Sigmoid colon (tissue), 7 donors: ENCODE results near the gene OSER1. TPM values are rescaled to one million over a fixed set of nuclear protein-coding genes. Genes with fewer than 3 reads are reported as not detected.

ENCODE experiments used
- DNase-seq: peaks from one replicate; pipeline ENCODE4 v3.0.0-alpha.2; 2019
- H3K27ac ChIP-seq, 4 donors: fragments of 200-600 bp; sonication (generic); one replicate each; pipeline ENCODE4 v1.5.1; 2016 to 2019; ENCODE audit warnings: mild to moderate bottlenecking in 1 of 4
- H3K27me3 ChIP-seq, 3 donors: fragments of 200-600 bp; sonication (generic); one replicate each; pipeline ENCODE4 v1.5.1; 2019; ENCODE audit warnings: mild to moderate bottlenecking in 1 of 3
- H3K36me3 ChIP-seq, 4 donors: fragments of 200-600 bp; sonication (generic); one replicate each; pipeline ENCODE4 v1.5.1; 2016 to 2019
- H3K4me1 ChIP-seq, 4 donors: fragments of 200-600 bp; sonication (generic); one replicate each; pipeline ENCODE4 v1.5.1; 2017 to 2019
- H3K4me3 ChIP-seq, 4 donors: fragments of 200-600 bp; sonication (generic); one replicate each; pipeline ENCODE4 v1.5.1; 2017 to 2019; ENCODE audit warnings: mild to moderate bottlenecking in 2 of 4, moderate library complexity in 1 of 4
- H3K9me3 ChIP-seq, 4 donors: fragments of 200-600 bp in 3 of 4; sonication (generic) in 3 of 4; one replicate each; pipeline versions ENCODE4 v1.5.1 to v1.6.1; 2013 to 2019
- CTCF ChIP-seq, 4 experiments: fragments of 450-650 bp in 3 of 4; fragments of 200-600 bp in 1 of 4; IDR thresholded peaks; one replicate each; pipeline ENCODE4 v1.5.1; 2016 to 2019; ENCODE audit warnings: antibody characterized with exemption in 4 of 4, mild to moderate bottlenecking in 3 of 4, moderate library complexity in 2 of 4
- EP300 ChIP-seq, 4 donors: sonication (generic); formaldehyde crosslinking; IDR thresholded peaks; one replicate each; pipeline ENCODE4 v1.6.1; 2017; ENCODE audit warnings: antibody characterized with exemption in 4 of 4
- POLR2A ChIP-seq, 2 donors: fragments of 450-650 bp; IDR thresholded peaks; one replicate each; pipeline ENCODE4 v1.6.1; 2016; ENCODE audit warnings: antibody characterized with exemption in 2 of 2, mild to moderate bottlenecking in 2 of 2, moderate library complexity in 2 of 2
- POLR2AphosphoS5 ChIP-seq, 4 donors: sonication (generic); formaldehyde crosslinking; IDR thresholded peaks; one replicate each; pipeline ENCODE4 v1.6.1; 2017; ENCODE audit warnings: antibody characterized with exemption in 4 of 4
- WGBS, 2 donors: extraction: QIAGEN DNeasy Blood & Tissue Kit; methylation state at CpG; one replicate each; pipeline ENCODE4 v1.1.7; 2013; 5-methylcytosine and 5-hydroxymethylcytosine counted together
- intact Hi-C: fragments of 100-400 bp; cut with DNase I; formaldehyde crosslinking; loops from one replicate; pipeline ENCODE4 v1.15.1; 2023
- polyA plus RNA-seq, 3 donors: library from polyadenylated mRNA; stranded (reverse); fragments of 200-250 nt; gene quantifications; one replicate each; pipeline ENCODE4 v1.2.3, GENCODE V29; 2013
- total RNA-seq, 4 donors: library from RNA; depleted of rRNA; stranded (reverse); fragments of >200 nt; gene quantifications; one replicate each; pipeline ENCODE4 v1.1.0, GENCODE V29; 2016
- donor health status: healthy with polysubstance abuse.
- donor health status: Bipolar disorder and iron deficiency.
- donor health status: healthy.

The OSER1 gene
- total and polyA plus RNA-seq, 7 donors = 28.5 to 90.5 (median 47.4) TPM

GRCh38 chr20:44159711-44160110 is 50.9 kb downstream of the OSER1 start:
- Histone ChIP-seq H3K27ac (peak overlapping the region; percentile 80 to 92 (median 92)), H3K27me3 (no peaks in the 10 kb centered on the region), H3K4me3 (no peak overlapping the region), H3K4me1 (peaks cover 0 to 46% (median 25%) of the 10 kb centered on the region in 4 donors), H3K36me3 (peaks cover 0 to 30% (median 11%) of the 10 kb centered on the region in 4 donors), H3K9me3 (no peaks in the 10 kb centered on the region)
- intact Hi-C loops = no loop called here
- no peak for DNase-seq
- TF ChIP-seq POLR2A (IDR thresholded peaks at IDR 0.05) (no peak), CTCF (IDR thresholded peaks at IDR 0.05) (no peak), EP300 (IDR thresholded peaks at IDR 0.05) (no peak), POLR2AphosphoS5 (IDR thresholded peaks at IDR 0.05) (no peak)
- WGBS, 2 donors = 81 to 91% methylated on average over 50 of the region's 50 CpGs

- no peak for TF ChIP-seq CTCF (IDR thresholded peaks at IDR 0.05)
- TF ChIP-seq POLR2A (IDR thresholded peaks at IDR 0.05) = no peak
- TF ChIP-seq EP300 (IDR thresholded peaks at IDR 0.05) = no peak
- peak overlapping the region; percentile 80 to 92 (median 92) for H3K27ac ChIP-seq
- H3K4me1 ChIP-seq = peaks cover 0 to 49% (median 30%) of the 10 kb centered on the region in 4 donors
- no peak for DNase-seq
- no peak overlapping the region for H3K4me3 ChIP-seq
- WGBS, 2 donors = 83 to 91% methylated on average over 2 of the region's 2 CpGs
- peaks cover 0 to 30% (median 11%) of the 10 kb centered on the region in 4 donors for H3K36me3 ChIP-seq
- H3K9me3 ChIP-seq = no peaks in the 10 kb centered on the region
- H3K27me3 ChIP-seq = no peaks in the 10 kb centered on the region
- intact Hi-C loops = no loop called here
Observed at GRCh38 chr20:44159125-44159524, 51.4 kb downstream of the OSER1 start.

GRCh38 chr20:44157061-44157460 is 53.5 kb downstream of the OSER1 start:
- peak overlapping the region; percentile 80 to 92 (median 92) for H3K27ac ChIP-seq
- no peaks in the 10 kb centered on the region for H3K9me3 ChIP-seq
- DNase-seq = peak; percentile 46
- H3K4me3 ChIP-seq = no peak overlapping the region
- intact Hi-C loops = no loop called here
- no peak for TF ChIP-seq EP300 (IDR thresholded peaks at IDR 0.05)
- no peak for TF ChIP-seq CTCF (IDR thresholded peaks at IDR 0.05)
- TF ChIP-seq POLR2A (IDR thresholded peaks at IDR 0.05) = no peak
- no peak for TF ChIP-seq POLR2AphosphoS5 (IDR thresholded peaks at IDR 0.05)
- H3K36me3 ChIP-seq = peaks cover 0 to 30% (median 11%) of the 10 kb centered on the region in 4 donors
- H3K4me1 ChIP-seq = peaks cover 0 to 65% (median 47%) of the 10 kb centered on the region in 4 donors
- WGBS, 2 donors = 95 to 97% methylated on average over 5 of the region's 5 CpGs
- H3K27me3 ChIP-seq = no peaks in the 10 kb centered on the region

- Histone ChIP-seq H3K9me3 (no peaks in the 10 kb centered on the region), H3K4me1 (peaks cover 0 to 79% (median 56%) of the 10 kb centered on the region in 4 donors), H3K4me3 (no peak overlapping the region), H3K27ac (peak overlapping the region; percentile 80 to 92 (median 92)), H3K36me3 (peaks cover 0 to 21% (median 11%) of the 10 kb centered on the region in 4 donors), H3K27me3 (no peaks in the 10 kb centered on the region)
- DNase-seq = peak; percentile 72
- intact Hi-C loops = no loop called here
- 63 to 69% methylated on average over 7 of the region's 7 CpGs for WGBS, 2 donors
- no peak for TF ChIP-seq CTCF (IDR thresholded peaks at IDR 0.05)
- TF ChIP-seq POLR2AphosphoS5 (IDR thresholded peaks at IDR 0.05) = peak in 2 of 4 donors; percentile 20 to 23
- peak in 1 of 4 donors; percentile 7 for TF ChIP-seq EP300 (IDR thresholded peaks at IDR 0.05)
- TF ChIP-seq POLR2A (IDR thresholded peaks at IDR 0.05) = no peak
Observed at GRCh38 chr20:44154521-44155001, 56.0 kb downstream of the OSER1 start.

GRCh38 chr20:44153636-44154043 is 56.9 kb downstream of the OSER1 start:
- H3K27me3 ChIP-seq = no peaks in the 10 kb centered on the region
- H3K9me3 ChIP-seq = no peaks in the 10 kb centered on the region
- TF ChIP-seq CTCF (IDR thresholded peaks at IDR 0.05) (no peak), POLR2AphosphoS5 (IDR thresholded peaks at IDR 0.05) (peak in 2 of 4 donors; percentile 22 to 33)
- H3K36me3 ChIP-seq = peaks cover 0 to 12% (median 2%) of the 10 kb centered on the region in 4 donors
- no peak overlapping the region for H3K4me3 ChIP-seq
- WGBS, 2 donors = 54 to 64% methylated on average over 6 of the region's 6 CpGs
- peak overlapping the region; percentile 80 to 92 (median 92) for H3K27ac ChIP-seq
- intact Hi-C loops = no loop called here
- peak; percentile 50 for DNase-seq
- H3K4me1 ChIP-seq = peaks cover 0 to 85% (median 63%) of the 10 kb centered on the region in 4 donors
